Measurements from ENCODE around the gene PRSS56.

The PRSS56 gene

GRCh38 chr2:232486558-232487384, 33.4 kb upstream of the PRSS56 start:
- DNase-seq = no peak

- DNase-seq = peak; percentile 27 to 42
These were observed 32.6 kb upstream of the PRSS56 start, which contains the start of gene ECEL1 for GRCh38 chr2:232487385-232488096. TSS of gene ECEL1 (minus strand) at chr2:232487834. CDS start at chr2:232486653, 1,181 bp downstream.

GRCh38 chr2:232488097-232488711, 32.0 kb upstream of the PRSS56 start:
- no peak for DNase-seq

- DNase-seq = no peak
These were observed 31.4 kb upstream of the PRSS56 start for GRCh38 chr2:232488721-232489300.

- DNase-seq = no peak
These were observed 30.5 kb upstream of the PRSS56 start for GRCh38 chr2:232489516-232490220.

GRCh38 chr2:232490221-232491138, 29.7 kb upstream of the PRSS56 start:
- no peak for DNase-seq

- no peak for DNase-seq
These were observed 28.9 kb upstream of the PRSS56 start for GRCh38 chr2:232491139-232491780.

- no peak for DNase-seq
These were observed 27.8 kb upstream of the PRSS56 start for GRCh38 chr2:232492236-232492848.

GRCh38 chr2:232492963-232493700, 27.1 kb upstream of the PRSS56 start:
- DNase-seq = no peak

- DNase-seq = no peak
These were observed 26.3 kb upstream of the PRSS56 start for GRCh38 chr2:232493701-232494474.

- DNase-seq = no peak
These were observed 25.6 kb upstream of the PRSS56 start for GRCh38 chr2:232494542-232494941.

GRCh38 chr2:232495292-232495691, 24.9 kb upstream of the PRSS56 start:
- no peak for DNase-seq

- no peak for DNase-seq
These were observed 23.5 kb upstream of the PRSS56 start for GRCh38 chr2:232496501-232497270.

- DNase-seq = no peak
These were observed 22.8 kb upstream of the PRSS56 start for GRCh38 chr2:232497348-232497747.

- DNase-seq = no peak
These were observed 21.7 kb upstream of the PRSS56 start for GRCh38 chr2:232498452-232498851.

GRCh38 chr2:232501331-232501771, 18.8 kb upstream of the PRSS56 start:
- DNase-seq = no peak

- no peak for DNase-seq
These were observed 18.3 kb upstream of the PRSS56 start for GRCh38 chr2:232501794-232502390.

GRCh38 chr2:232502511-232502910, 17.7 kb upstream of the PRSS56 start:
- no peak for DNase-seq

Data from NCI-H1930 (cell line).